DND-41 (cell line): ENCODE data around the gene NEBL.

ENCODE experiments used
- ATAC-seq: fragments of 200-7000 bp; cut with Tn5 transposase; 3 replicates; pipeline ENCODE4 v1.9.1; 2021; ENCODE audit warnings: low read depth; ENCODE audit not compliant: insufficient read depth
- DNase-seq: peaks from one replicate; pipeline ENCODE4 v3.0.0-alpha.2; 2020
- H2AFZ ChIP-seq: 2 replicates; pipeline ENCODE4 v1.6.0; 2012; ENCODE audit warnings: low read depth, low read length
- H3K27ac ChIP-seq: 2 replicates; pipeline ENCODE4 v1.5.1; 2012; ENCODE audit warnings: low read length, inconsistent platforms
- H3K27me3 ChIP-seq: fragments of 200-600 bp; sonication (generic); 2 replicates; pipeline ENCODE4 v1.6.0; 2012; ENCODE audit warnings: low read length, mild to moderate bottlenecking, inconsistent platforms; ENCODE audit not compliant: insufficient read depth, poor library complexity
- H3K36me3 ChIP-seq: 2 replicates; pipeline ENCODE4 v1.5.1; 2012; ENCODE audit warnings: low read length, inconsistent platforms; ENCODE audit not compliant: insufficient read depth
- H3K4me1 ChIP-seq: 2 replicates; pipeline ENCODE4 v1.5.1; 2012; ENCODE audit warnings: mild to moderate bottlenecking, low read length; ENCODE audit not compliant: insufficient read depth
- H3K4me2 ChIP-seq: 2 replicates; pipeline ENCODE4 v1.6.0; 2012; ENCODE audit warnings: mild to moderate bottlenecking, moderate library complexity, low read length, inconsistent platforms; ENCODE audit not compliant: insufficient read depth
- H3K4me3 ChIP-seq, 2 experiments: fragments of 200-600 bp in 1 of 2; shearing (Covaris generic) in 1 of 2; 2 replicates each; pipeline ENCODE4 v1.5.1; 2012 to 2016; ENCODE audit warnings: inconsistent platforms in 2 of 2, low read length in 2 of 2, mild to moderate bottlenecking in 2 of 2, low read depth in 1 of 2, moderate library complexity in 1 of 2
- H3K79me2 ChIP-seq: 2 replicates; pipeline ENCODE4 v1.6.0; 2012; ENCODE audit warnings: low read length, inconsistent platforms; ENCODE audit not compliant: insufficient read depth
- H3K9ac ChIP-seq: 2 replicates; pipeline ENCODE4 v1.6.0; 2012; ENCODE audit warnings: low read depth, mild to moderate bottlenecking, inconsistent platforms, low read length, moderate library complexity
- H3K9me3 ChIP-seq: 2 replicates; pipeline ENCODE4 v1.5.1; 2012; ENCODE audit warnings: low read length, moderate library complexity, mild to moderate bottlenecking, inconsistent platforms; ENCODE audit not compliant: insufficient read depth, severe bottlenecking
- H4K20me1 ChIP-seq: 2 replicates; pipeline ENCODE4 v1.6.0; 2012; ENCODE audit warnings: low read length; ENCODE audit not compliant: insufficient read depth
- EZH2 ChIP-seq: IDR thresholded peaks from 3 replicates; pipeline ENCODE4 v1.6.1; 2012; ENCODE audit warnings: borderline replicate concordance, low read depth, mild to moderate bottlenecking, moderate library complexity, low read length, inconsistent platforms; ENCODE audit not compliant: severe bottlenecking
- TF ChIP-seq, protein P1 (sequence below): IDR thresholded peaks from 2 replicates; pipeline ENCODE4 v1.5.1; 2012; ENCODE audit warnings: borderline replicate concordance, low read length, moderate library complexity, mild to moderate bottlenecking; ENCODE audit not compliant: poor library complexity, severe bottlenecking; ENCODE audit errors: extremely low read depth

NEBL gene

DNA sequence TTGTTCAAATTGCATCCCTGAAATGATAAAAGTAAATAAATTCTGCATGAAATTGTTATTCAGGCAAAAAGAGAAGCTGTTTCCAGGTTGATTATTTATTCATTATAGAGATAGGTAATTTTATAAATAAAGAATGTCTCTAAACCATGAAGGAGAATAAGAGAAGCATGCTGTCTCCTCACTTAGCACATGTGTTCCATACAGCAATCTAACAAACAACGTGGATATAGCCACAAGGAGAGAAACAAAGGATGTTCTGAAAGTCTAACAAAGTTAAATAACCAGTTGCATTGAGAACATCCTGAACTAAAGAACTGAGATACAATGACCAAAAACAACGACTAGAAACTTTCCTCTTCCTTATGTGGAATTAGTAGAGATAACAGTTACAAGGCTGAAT lies 50.8 kb downstream of the NEBL start:
- no peaks in the 10 kb centered on the region for H3K36me3 ChIP-seq
- H3K9me3 ChIP-seq, result no peaks in the 10 kb centered on the region
- H3K27me3 ChIP-seq, result no peaks in the 10 kb centered on the region
- H3K9ac ChIP-seq, result no peak overlapping the region
- H3K79me2 ChIP-seq, result no peaks in the 10 kb centered on the region
- no peak for DNase-seq
- H3K4me3 ChIP-seq, result no peak overlapping the region
- no peak overlapping the region for H2AFZ ChIP-seq
- no peak for TF ChIP-seq EZH2
- H4K20me1 ChIP-seq, result no peaks in the 10 kb centered on the region
- ATAC-seq, result no peak
- no peaks in the 10 kb centered on the region for H3K4me1 ChIP-seq
- no peak overlapping the region for H3K27ac ChIP-seq
- no peak overlapping the region for H3K4me2 ChIP-seq

DNA sequence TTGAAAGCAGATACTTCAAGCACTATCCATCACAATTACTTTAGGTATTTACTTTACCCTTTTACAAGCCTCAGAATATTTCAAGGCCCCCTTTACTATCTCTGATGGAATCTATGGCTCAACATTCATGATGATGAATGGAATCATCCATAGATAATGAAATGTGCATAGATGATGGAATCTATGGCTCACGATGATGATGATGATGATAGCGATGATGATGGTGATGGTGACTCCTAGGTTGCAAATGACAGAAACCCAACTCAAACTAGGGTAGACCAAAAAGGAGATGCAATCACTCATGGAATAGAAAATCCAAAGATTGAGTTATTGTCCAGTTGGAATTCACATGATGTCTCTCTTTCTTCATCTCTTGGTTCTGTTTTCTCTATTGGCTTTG lies 55.7 kb downstream of the NEBL start:
- no peaks in the 10 kb centered on the region for H4K20me1 ChIP-seq

DNA sequence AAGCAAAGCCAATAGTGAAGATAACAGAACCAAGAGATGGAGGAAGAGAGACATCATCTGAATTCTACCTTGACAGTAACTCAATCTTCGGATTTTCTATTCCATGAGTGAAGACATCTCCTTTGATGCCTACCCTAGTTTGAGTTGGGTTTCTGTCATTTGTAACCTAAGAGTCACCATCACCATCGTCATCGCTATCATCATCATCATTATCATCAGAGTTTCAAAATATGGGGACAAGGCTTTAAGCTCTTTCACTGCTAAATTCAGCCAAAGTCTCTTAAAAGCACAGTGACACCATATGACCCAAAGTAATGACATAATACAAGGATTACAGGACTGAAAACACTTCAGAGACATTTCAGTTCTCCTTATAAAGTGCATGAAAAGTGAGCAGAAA lies 57.2 kb downstream of the NEBL start:
- no peak overlapping the region for H3K9ac ChIP-seq
- no peak overlapping the region for H3K27ac ChIP-seq
- no peak for TF ChIP-seq EZH2
- TF ChIP-seq, protein P1, sequence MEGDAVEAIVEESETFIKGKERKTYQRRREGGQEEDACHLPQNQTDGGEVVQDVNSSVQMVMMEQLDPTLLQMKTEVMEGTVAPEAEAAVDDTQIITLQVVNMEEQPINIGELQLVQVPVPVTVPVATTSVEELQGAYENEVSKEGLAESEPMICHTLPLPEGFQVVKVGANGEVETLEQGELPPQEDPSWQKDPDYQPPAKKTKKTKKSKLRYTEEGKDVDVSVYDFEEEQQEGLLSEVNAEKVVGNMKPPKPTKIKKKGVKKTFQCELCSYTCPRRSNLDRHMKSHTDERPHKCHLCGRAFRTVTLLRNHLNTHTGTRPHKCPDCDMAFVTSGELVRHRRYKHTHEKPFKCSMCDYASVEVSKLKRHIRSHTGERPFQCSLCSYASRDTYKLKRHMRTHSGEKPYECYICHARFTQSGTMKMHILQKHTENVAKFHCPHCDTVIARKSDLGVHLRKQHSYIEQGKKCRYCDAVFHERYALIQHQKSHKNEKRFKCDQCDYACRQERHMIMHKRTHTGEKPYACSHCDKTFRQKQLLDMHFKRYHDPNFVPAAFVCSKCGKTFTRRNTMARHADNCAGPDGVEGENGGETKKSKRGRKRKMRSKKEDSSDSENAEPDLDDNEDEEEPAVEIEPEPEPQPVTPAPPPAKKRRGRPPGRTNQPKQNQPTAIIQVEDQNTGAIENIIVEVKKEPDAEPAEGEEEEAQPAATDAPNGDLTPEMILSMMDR, result no peak
- H3K4me3 ChIP-seq, result no peak overlapping the region
- no peak for ATAC-seq
- H3K36me3 ChIP-seq, result no peaks in the 10 kb centered on the region
- H3K4me1 ChIP-seq, result no peaks in the 10 kb centered on the region
- no peaks in the 10 kb centered on the region for H3K9me3 ChIP-seq
- DNase-seq, result no peak
- no peaks in the 10 kb centered on the region for H3K27me3 ChIP-seq
- H3K4me2 ChIP-seq, result no peak overlapping the region
- H2AFZ ChIP-seq, result no peak overlapping the region
- H3K79me2 ChIP-seq, result no peaks in the 10 kb centered on the region
- H4K20me1 ChIP-seq, result no peaks in the 10 kb centered on the region

More for the DNA sequence above, 55.7 kb downstream of the NEBL start:
- Histone ChIP-seq H3K27ac (no peak overlapping the region), H3K9ac (no peak overlapping the region), H3K36me3 (no peaks in the 10 kb centered on the region), H2AFZ (no peak overlapping the region), H3K4me1 (no peaks in the 10 kb centered on the region), H3K79me2 (no peaks in the 10 kb centered on the region), H3K9me3 (no peaks in the 10 kb centered on the region), H3K4me2 (no peak overlapping the region), H3K27me3 (no peaks in the 10 kb centered on the region), H3K4me3 (no peak overlapping the region)
- ATAC-seq (no peak), DNase-seq (no peak)
- no peak for TF ChIP-seq EZH2
- TF ChIP-seq, protein P1, result no peak

DNA sequence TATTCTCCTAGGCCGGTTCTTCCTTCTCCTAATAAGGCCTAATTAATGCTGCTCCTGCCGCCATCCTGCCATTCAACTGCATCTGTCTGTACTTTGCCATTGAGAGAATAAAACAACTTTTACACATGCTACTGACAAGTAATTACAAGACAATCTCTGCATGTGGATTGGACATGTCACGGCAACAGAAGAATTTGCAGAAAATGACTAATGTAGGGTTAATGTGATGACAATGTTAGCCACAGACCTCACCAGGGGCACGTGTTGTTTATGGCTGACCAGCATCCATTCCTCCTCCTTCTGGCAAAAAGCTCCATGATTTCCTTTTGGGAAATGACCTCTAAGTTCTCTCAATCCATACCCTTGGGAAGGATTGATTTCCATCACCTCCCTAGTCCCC lies 58.0 kb downstream of the NEBL start:
- Histone ChIP-seq H3K27me3 (no peaks in the 10 kb centered on the region), H4K20me1 (no peaks in the 10 kb centered on the region), H3K4me1 (no peaks in the 10 kb centered on the region), H3K9ac (no peak overlapping the region), H3K4me3 (no peak overlapping the region), H3K9me3 (no peaks in the 10 kb centered on the region), H2AFZ (no peak overlapping the region), H3K36me3 (no peaks in the 10 kb centered on the region), H3K79me2 (no peaks in the 10 kb centered on the region), H3K27ac (no peak overlapping the region), H3K4me2 (no peak overlapping the region)
- no peak for DNase-seq
- ATAC-seq, result no peak
- no peak for TF ChIP-seq EZH2
- TF ChIP-seq, protein P1, result no peak
